Endodermal cell (in vitro differentiated cells): ENCODE measurements around the gene FRMPD2. TPM values are rescaled to one million over a fixed set of nuclear protein-coding genes. Genes with fewer than 3 reads are reported as not detected.
"Not testable (repeated sequence)": the region's sequence is repeated elsewhere in the genome, so short reads cannot be mapped to it uniquely, and the experiment has no call there.

Experiments
- DNase-seq: peaks from one replicate; pipeline ENCODE4 v3.0.0-alpha.2; 2017
- H3K27ac ChIP-seq: 2 replicates; pipeline ENCODE4 v1.5.1; 2013; ENCODE audit warnings: mild to moderate bottlenecking, low read depth, low read length, moderate library complexity
- H3K27me3 ChIP-seq: 2 replicates; pipeline ENCODE4 v1.6.1; 2013; ENCODE audit warnings: mild to moderate bottlenecking, low read length, moderate library complexity; ENCODE audit not compliant: insufficient read depth, control insufficient read depth, poor library complexity, severe bottlenecking
- H3K36me3 ChIP-seq: 2 replicates; pipeline ENCODE4 v1.7.0; 2013; ENCODE audit warnings: mild to moderate bottlenecking, low read length, moderate library complexity; ENCODE audit not compliant: control insufficient read depth, insufficient read depth
- H3K4me1 ChIP-seq: one replicate; pipeline ENCODE4 v1.7.0; 2013; ENCODE audit warnings: low read length; ENCODE audit not compliant: control insufficient read depth, insufficient read depth
- H3K4me3 ChIP-seq: 2 replicates; pipeline ENCODE4 v1.5.1; 2013; ENCODE audit warnings: mild to moderate bottlenecking, low read length, moderate library complexity
- H3K9ac ChIP-seq: 2 replicates; pipeline ENCODE4 v1.6.1; 2013; ENCODE audit warnings: mild to moderate bottlenecking, low read length, moderate library complexity; ENCODE audit not compliant: poor library complexity, severe bottlenecking; ENCODE audit errors: extremely low read depth
- H3K9me3 ChIP-seq: 2 replicates; pipeline ENCODE4 v1.6.1; 2013; ENCODE audit warnings: mild to moderate bottlenecking, low read length, moderate library complexity; ENCODE audit not compliant: control insufficient read depth
- H3K27ac Mint-ChIP-seq: 2 replicates; pipeline ENCODE4 v1.8.0; 2020; ENCODE audit warnings: mixed read lengths
- H3K27me3 Mint-ChIP-seq: 2 replicates; pipeline ENCODE4 v1.8.0; 2021; ENCODE audit warnings: mild to moderate bottlenecking, mixed read lengths; ENCODE audit not compliant: insufficient read depth
- H3K36me3 Mint-ChIP-seq: 2 replicates; pipeline ENCODE4 v1.8.0; 2020; ENCODE audit warnings: low read depth, mixed read lengths
- H3K4me1 Mint-ChIP-seq: 2 replicates; pipeline ENCODE4 v1.8.0; 2020; ENCODE audit warnings: mixed read lengths
- H3K4me3 Mint-ChIP-seq: 2 replicates; pipeline ENCODE4 v1.8.0; 2020; ENCODE audit warnings: mild to moderate bottlenecking, moderate library complexity, mixed read lengths
- H3K9me3 Mint-ChIP-seq: 2 replicates; pipeline ENCODE4 v1.8.0; 2020; ENCODE audit warnings: mild to moderate bottlenecking, mixed read lengths
- CTCF ChIP-seq: fragments of 200-600 bp; sonication (generic); conservative IDR thresholded peaks from 2 replicates; pipeline ENCODE4 v1.5.0; 2021; ENCODE audit warnings: antibody characterized with exemption, mild to moderate bottlenecking
- WGBS, 2 experiments: methylation state at CpG; one replicate each; pipeline versions ENCODE4 v1.1.5 to v1.1.7; 2013; ENCODE audit warnings: missing lambda C conversion rate in 2 of 2, mixed read lengths in 1 of 2; ENCODE audit not compliant: insufficient coverage in 1 of 2, insufficient read length in 1 of 2; 5-methylcytosine and 5-hydroxymethylcytosine counted together
- total RNA-seq, 2 donors: library from RNA; stranded (reverse); fragmentation: NEBNext Ultra II Directional in 1 of 2; extraction: Animal tissue kit (Norgen Biotek cat#: 25700) in 1 of 2; gene quantifications; 2 replicates in 1 of 2; 3 replicates in 1 of 2; pipeline ENCODE4 v1.2.1, GENCODE V29; 2021

Gene FRMPD2
- total RNA-seq, 2 donors from 2014 or later = 0.44 to 1.5 TPM

- Histone ChIP-seq H3K9me3 (no peaks in the 10 kb centered on the region), H3K36me3 (no peaks in the 10 kb centered on the region), H3K9ac (no peak overlapping the region), H3K4me3 (no peak overlapping the region), H3K4me1 (no peaks in the 10 kb centered on the region), H3K27me3 (no peaks in the 10 kb centered on the region), H3K27ac (no peak overlapping the region)
- Mint-ChIP-seq H3K36me3 (no peaks in the 10 kb centered on the region), H3K9me3 (no peaks in the 10 kb centered on the region), H3K27me3 (no peaks in the 10 kb centered on the region), H3K27ac (no peak overlapping the region), H3K4me1 (no peaks in the 10 kb centered on the region), H3K4me3 (no peak overlapping the region)
- no peak for DNase-seq
- WGBS, 2 experiments = 93% methylated on average over 1 of the region's 1 CpG; no CpG with 5 or more reads in 1 of the 2 experiments
- TF ChIP-seq CTCF = no peak
These were observed 28.0 kb downstream of the FRMPD2 start for GRCh38 chr10:48246501-48246900.

GRCh38 chr10:48245977-48246376 lies 28.5 kb downstream of the FRMPD2 start:
- Mint-ChIP-seq H3K4me3 (no peak overlapping the region), H3K36me3 (no peaks in the 10 kb centered on the region), H3K4me1 (no peaks in the 10 kb centered on the region), H3K9me3 (no peaks in the 10 kb centered on the region), H3K27me3 (no peaks in the 10 kb centered on the region), H3K27ac (no peak overlapping the region)
- TF ChIP-seq CTCF = no peak
- no peak overlapping the region for H3K4me3 ChIP-seq
- H3K9ac ChIP-seq = no peak overlapping the region
- H3K9me3 ChIP-seq = no peaks in the 10 kb centered on the region
- H3K27me3 ChIP-seq = no peaks in the 10 kb centered on the region
- no peaks in the 10 kb centered on the region for H3K4me1 ChIP-seq
- no peak overlapping the region for H3K27ac ChIP-seq
- H3K36me3 ChIP-seq = no peaks in the 10 kb centered on the region
- 60 to 88% methylated on average over 1 to 3 of the region's 3 CpGs for WGBS, 2 experiments
- DNase-seq = no peak

- not testable (repeated sequence) for H3K9ac ChIP-seq, H3K27ac Mint-ChIP-seq, H3K4me3 ChIP-seq, H3K9me3 Mint-ChIP-seq, H3K4me1 ChIP-seq, H3K27me3 Mint-ChIP-seq, DNase-seq, H3K4me3 Mint-ChIP-seq, H3K36me3 ChIP-seq, H3K36me3 Mint-ChIP-seq, H3K9me3 ChIP-seq, H3K4me1 Mint-ChIP-seq, H3K27ac ChIP-seq, H3K27me3 ChIP-seq
- 90 to 100% methylated on average over 2 to 5 of the region's 5 CpGs for WGBS, 2 experiments
These were observed 30.6 kb downstream of the FRMPD2 start for GRCh38 chr10:48243921-48244320.

- Mint-ChIP-seq H3K4me1 (no peaks in the 10 kb centered on the region), H3K27me3 (no peaks in the 10 kb centered on the region), H3K4me3 (no peak overlapping the region), H3K36me3 (no peaks in the 10 kb centered on the region), H3K9me3 (no peaks in the 10 kb centered on the region), H3K27ac (no peak overlapping the region)
- Histone ChIP-seq H3K27me3 (no peaks in the 10 kb centered on the region), H3K27ac (no peak overlapping the region), H3K4me1 (no peaks in the 10 kb centered on the region), H3K9me3 (no peaks in the 10 kb centered on the region), H3K36me3 (no peaks in the 10 kb centered on the region), H3K9ac (no peak overlapping the region), H3K4me3 (no peak overlapping the region)
- 67 to 70% methylated on average over 5 to 7 of the region's 7 CpGs for WGBS, 2 experiments
- DNase-seq = peak; percentile 45
- TF ChIP-seq CTCF = no peak
These were observed 31.0 kb downstream of the FRMPD2 start for GRCh38 chr10:48243487-48243886.
